Vagina (tissue), 2 donors: ENCODE results near the gene LDLRAD4. TPM values are rescaled to one million over a fixed set of nuclear protein-coding genes. Genes with fewer than 3 reads are reported as not detected.

Experiments used
- DNase-seq, 2 donors: peaks; one replicate each; pipeline ENCODE4 v3.0.0-alpha.2; 2017; ENCODE audit errors: extremely low spot score in 2 of 2
- H3K27ac ChIP-seq: fragments of 200-600 bp; sonication (generic); one replicate; pipeline ENCODE4 v1.5.1; 2019
- H3K27me3 ChIP-seq: fragments of 200-600 bp; sonication (generic); one replicate; pipeline ENCODE4 v1.5.1; 2019
- H3K36me3 ChIP-seq, 2 donors: fragments of 200-600 bp; sonication (generic); one replicate each; pipeline ENCODE4 v1.5.1; 2017 to 2019
- H3K4me1 ChIP-seq: fragments of 200-600 bp; sonication (generic); one replicate; pipeline ENCODE4 v1.5.1; 2019
- H3K4me3 ChIP-seq, 2 donors: fragments of 200-600 bp; sonication (generic); 1 replicate in 1 of 2; 2 replicates in 1 of 2; pipeline ENCODE4 v1.5.1; 2016 to 2019
- H3K9me3 ChIP-seq: fragments of 200-600 bp; sonication (generic); one replicate; pipeline ENCODE4 v1.5.1; 2019
- CTCF ChIP-seq, 3 experiments: fragments of 450-650 bp in 2 of 3; fragments of 200-600 bp in 1 of 3; sonication (generic) in 1 of 3; IDR thresholded peaks; one replicate each; pipeline ENCODE4 v1.5.1; 2017 to 2019; ENCODE audit warnings: antibody characterized with exemption in 3 of 3, mild to moderate bottlenecking in 2 of 3, moderate library complexity in 2 of 3
- POLR2A ChIP-seq, 2 donors: fragments of 450-650 bp; IDR thresholded peaks; one replicate each; pipeline ENCODE4 v1.6.1; 2017; ENCODE audit warnings: antibody characterized with exemption in 2 of 2, mild to moderate bottlenecking in 2 of 2, moderate library complexity in 2 of 2
- POLR2AphosphoS5 ChIP-seq, 2 donors: sonication (generic); formaldehyde crosslinking; IDR thresholded peaks; one replicate each; pipeline ENCODE4 v1.9.0; 2017; ENCODE audit warnings: antibody characterized with exemption in 2 of 2, mild to moderate bottlenecking in 2 of 2, low read depth in 1 of 2; ENCODE audit not compliant: insufficient read depth in 1 of 2
- intact Hi-C: fragments of 100-400 bp; cut with DNase I; formaldehyde crosslinking; loops from one replicate; pipeline ENCODE4 v1.15.1; 2023
- total RNA-seq: library from RNA; depleted of rRNA; stranded (reverse); fragments of >200 nt; gene quantifications from one replicate; pipeline ENCODE4 v1.2.3, GENCODE V29; 2016

Gene LDLRAD4
- total RNA-seq, 1 donor from 2014 or later, result 24.3 TPM

DNA sequence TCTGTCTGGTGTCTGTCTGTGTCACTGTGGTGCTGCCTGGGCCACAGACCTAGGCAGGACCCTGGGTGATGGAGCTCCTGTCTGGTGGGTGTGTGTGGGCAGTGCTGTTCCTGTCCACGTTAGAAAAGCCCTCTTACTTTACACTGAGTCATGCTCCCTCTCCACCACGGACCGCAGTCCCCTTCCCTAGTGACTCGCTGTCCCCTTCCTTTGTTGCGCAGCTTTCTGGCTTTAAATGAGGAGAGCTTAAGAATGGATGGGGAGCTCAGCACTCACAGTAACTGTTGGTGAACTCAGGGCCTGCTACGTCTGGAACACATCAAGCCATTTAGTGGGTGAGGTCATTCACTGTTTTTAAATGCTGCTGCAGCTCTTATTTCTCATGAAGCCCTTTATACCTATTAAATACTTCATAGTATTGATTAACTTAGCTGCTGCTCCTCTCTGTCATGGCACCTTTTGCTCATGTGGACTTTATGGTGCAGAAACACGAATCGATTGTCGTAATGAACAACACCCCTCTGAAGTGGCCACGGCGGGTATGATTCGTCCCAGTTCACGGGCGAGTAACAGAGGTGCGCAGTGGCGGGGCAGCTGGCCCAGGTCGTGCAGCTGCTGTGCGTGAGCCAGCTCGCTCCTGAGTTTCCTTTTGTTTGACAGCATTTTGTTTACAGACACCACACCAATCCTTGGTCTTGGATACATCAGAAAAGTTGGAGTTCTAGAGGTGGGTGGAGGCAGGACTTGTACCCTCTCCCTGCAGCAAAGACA lies 100.4 kb downstream of the LDLRAD4 start:
- DNase-seq, result no peak
- no peak overlapping the region for H3K27ac ChIP-seq
- no peaks in the 10 kb centered on the region for H3K9me3 ChIP-seq
- intact Hi-C loops, result loop anchor here (10.0 kb wide), 1 partner anchor 84 kb away; no protein-coding TSS in a partner anchor
- H3K4me1 ChIP-seq, result peaks cover 19% of the 10 kb centered on the region
- no peaks in the 10 kb centered on the region for H3K27me3 ChIP-seq
- peak in 1 of 2 donors; percentile 26 for TF ChIP-seq POLR2AphosphoS5 (IDR thresholded peaks at IDR 0.05; ENCODE audit: insufficient read depth in 1 of 2, low read depth in 1 of 2)
- no peak for TF ChIP-seq CTCF (IDR thresholded peaks at IDR 0.05)
- TF ChIP-seq POLR2A (IDR thresholded peaks at IDR 0.05), result no peak
- H3K36me3 ChIP-seq, result no peaks in the 10 kb centered on the region
- H3K4me3 ChIP-seq, result no peak overlapping the region

- Histone ChIP-seq H3K4me1 (peaks cover 19% of the 10 kb centered on the region), H3K36me3 (no peaks in the 10 kb centered on the region), H3K27me3 (no peaks in the 10 kb centered on the region), H3K4me3 (no peak overlapping the region), H3K27ac (no peak overlapping the region), H3K9me3 (no peaks in the 10 kb centered on the region)
- TF ChIP-seq POLR2A (IDR thresholded peaks at IDR 0.05), result no peak
- peak in 1 of 2 donors; percentile 28 for TF ChIP-seq POLR2AphosphoS5 (IDR thresholded peaks at IDR 0.05; ENCODE audit: insufficient read depth in 1 of 2, low read depth in 1 of 2)
- intact Hi-C loops, result loop anchor here (10.0 kb wide), 1 partner anchor 85 kb away; no protein-coding TSS in a partner anchor
- no peak for DNase-seq
Measured at GRCh38 chr18:13319629-13320028, 101.1 kb downstream of the LDLRAD4 start.

GRCh38 chr18:13320096-13320495 lies 101.5 kb downstream of the LDLRAD4 start:
- DNase-seq, result no peak
- no peaks in the 10 kb centered on the region for H3K36me3 ChIP-seq
- H3K4me3 ChIP-seq, result no peak overlapping the region
- H3K9me3 ChIP-seq, result no peaks in the 10 kb centered on the region
- H3K27me3 ChIP-seq, result no peaks in the 10 kb centered on the region
- H3K4me1 ChIP-seq, result peaks cover 19% of the 10 kb centered on the region
- TF ChIP-seq POLR2AphosphoS5 (IDR thresholded peaks at IDR 0.05; ENCODE audit: insufficient read depth in 1 of 2, low read depth in 1 of 2) (no peak), CTCF (IDR thresholded peaks at IDR 0.05) (no peak), POLR2A (IDR thresholded peaks at IDR 0.05) (no peak)
- H3K27ac ChIP-seq, result no peak overlapping the region
- intact Hi-C loops, result no loop called here

GRCh38 chr18:13320891-13321425 lies 102.4 kb downstream of the LDLRAD4 start:
- TF ChIP-seq POLR2AphosphoS5 (IDR thresholded peaks at IDR 0.05; ENCODE audit: insufficient read depth in 1 of 2, low read depth in 1 of 2) (no peak), POLR2A (IDR thresholded peaks at IDR 0.05) (no peak), CTCF (IDR thresholded peaks at IDR 0.05) (no peak)

GRCh38 chr18:13321923-13322322 lies 103.4 kb downstream of the LDLRAD4 start:
- H3K36me3 ChIP-seq, result no peaks in the 10 kb centered on the region
- TF ChIP-seq POLR2AphosphoS5 (IDR thresholded peaks at IDR 0.05; ENCODE audit: insufficient read depth in 1 of 2, low read depth in 1 of 2), result no peak
- TF ChIP-seq POLR2A (IDR thresholded peaks at IDR 0.05), result no peak
- no peak for TF ChIP-seq CTCF (IDR thresholded peaks at IDR 0.05)
- no peak overlapping the region for H3K4me3 ChIP-seq
- intact Hi-C loops, result no loop called here
- no peaks in the 10 kb centered on the region for H3K27me3 ChIP-seq
- no peak for DNase-seq
- no peak overlapping the region for H3K27ac ChIP-seq
- no peaks in the 10 kb centered on the region for H3K9me3 ChIP-seq
- peaks cover 19% of the 10 kb centered on the region for H3K4me1 ChIP-seq

More at GRCh38 chr18:13320891-13321425, 102.4 kb downstream of the LDLRAD4 start:
- Histone ChIP-seq H3K27ac (no peak overlapping the region), H3K27me3 (no peaks in the 10 kb centered on the region), H3K4me1 (peaks cover 19% of the 10 kb centered on the region), H3K4me3 (no peak overlapping the region), H3K36me3 (no peaks in the 10 kb centered on the region), H3K9me3 (no peaks in the 10 kb centered on the region)
- intact Hi-C loops, result no loop called here
- no peak for DNase-seq
